Measurements from ENCODE around the gene PLB1.

- TF ChIP-seq, protein P1, sequence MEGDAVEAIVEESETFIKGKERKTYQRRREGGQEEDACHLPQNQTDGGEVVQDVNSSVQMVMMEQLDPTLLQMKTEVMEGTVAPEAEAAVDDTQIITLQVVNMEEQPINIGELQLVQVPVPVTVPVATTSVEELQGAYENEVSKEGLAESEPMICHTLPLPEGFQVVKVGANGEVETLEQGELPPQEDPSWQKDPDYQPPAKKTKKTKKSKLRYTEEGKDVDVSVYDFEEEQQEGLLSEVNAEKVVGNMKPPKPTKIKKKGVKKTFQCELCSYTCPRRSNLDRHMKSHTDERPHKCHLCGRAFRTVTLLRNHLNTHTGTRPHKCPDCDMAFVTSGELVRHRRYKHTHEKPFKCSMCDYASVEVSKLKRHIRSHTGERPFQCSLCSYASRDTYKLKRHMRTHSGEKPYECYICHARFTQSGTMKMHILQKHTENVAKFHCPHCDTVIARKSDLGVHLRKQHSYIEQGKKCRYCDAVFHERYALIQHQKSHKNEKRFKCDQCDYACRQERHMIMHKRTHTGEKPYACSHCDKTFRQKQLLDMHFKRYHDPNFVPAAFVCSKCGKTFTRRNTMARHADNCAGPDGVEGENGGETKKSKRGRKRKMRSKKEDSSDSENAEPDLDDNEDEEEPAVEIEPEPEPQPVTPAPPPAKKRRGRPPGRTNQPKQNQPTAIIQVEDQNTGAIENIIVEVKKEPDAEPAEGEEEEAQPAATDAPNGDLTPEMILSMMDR (conservative IDR thresholded peaks at IDR 0.05; ENCODE audit: low read length), result no peak
- TF ChIP-seq EZH2phosphoT487 (IDR thresholded peaks at IDR 0.05; ENCODE audit: borderline replicate concordance), result no peak
Measured at GRCh38 chr2:28683100-28683706, 187.3 kb downstream of the PLB1 start.
